ENCODE data around the gene LCN15.
"Not testable (repeated sequence)": the region's sequence is repeated elsewhere in the genome, so short reads cannot be mapped to it uniquely, and the experiment has no call there.

Gene LCN15

DNA sequence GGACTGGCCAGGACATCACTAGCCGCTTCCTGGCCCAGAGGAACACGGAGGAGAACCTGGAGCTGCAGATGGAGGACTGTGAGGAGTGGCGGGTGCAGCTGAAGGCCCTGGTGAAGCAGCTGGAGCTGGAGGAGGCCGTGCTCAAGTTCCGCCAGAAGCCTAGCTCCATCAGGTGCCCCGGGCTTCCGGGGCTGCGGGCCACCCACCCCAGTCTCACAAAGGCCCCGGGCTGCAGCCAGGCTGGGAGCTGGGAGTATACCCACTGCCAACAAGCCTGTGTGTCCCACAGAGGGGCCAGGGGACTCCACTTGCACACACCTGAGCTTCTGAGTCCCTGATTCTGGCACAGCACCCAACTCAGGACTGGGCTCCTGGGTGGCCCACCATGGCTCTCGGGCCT is 41.7 kb upstream of the LCN15 start:
- Histone ChIP-seq H3K4me3 (ENCODE audit: low read depth, low read length) (no peak overlapping the region), H3K27me3 (no peaks in the 10 kb centered on the region), H3K4me1 (no peaks in the 10 kb centered on the region; the same call in none of the 2 replicates), H3K9me3 (no peaks in the 10 kb centered on the region), H3K36me3 (peaks cover 24% of the 10 kb centered on the region)
- DNase-seq, result no peak
- TF ChIP-seq, protein P1, sequence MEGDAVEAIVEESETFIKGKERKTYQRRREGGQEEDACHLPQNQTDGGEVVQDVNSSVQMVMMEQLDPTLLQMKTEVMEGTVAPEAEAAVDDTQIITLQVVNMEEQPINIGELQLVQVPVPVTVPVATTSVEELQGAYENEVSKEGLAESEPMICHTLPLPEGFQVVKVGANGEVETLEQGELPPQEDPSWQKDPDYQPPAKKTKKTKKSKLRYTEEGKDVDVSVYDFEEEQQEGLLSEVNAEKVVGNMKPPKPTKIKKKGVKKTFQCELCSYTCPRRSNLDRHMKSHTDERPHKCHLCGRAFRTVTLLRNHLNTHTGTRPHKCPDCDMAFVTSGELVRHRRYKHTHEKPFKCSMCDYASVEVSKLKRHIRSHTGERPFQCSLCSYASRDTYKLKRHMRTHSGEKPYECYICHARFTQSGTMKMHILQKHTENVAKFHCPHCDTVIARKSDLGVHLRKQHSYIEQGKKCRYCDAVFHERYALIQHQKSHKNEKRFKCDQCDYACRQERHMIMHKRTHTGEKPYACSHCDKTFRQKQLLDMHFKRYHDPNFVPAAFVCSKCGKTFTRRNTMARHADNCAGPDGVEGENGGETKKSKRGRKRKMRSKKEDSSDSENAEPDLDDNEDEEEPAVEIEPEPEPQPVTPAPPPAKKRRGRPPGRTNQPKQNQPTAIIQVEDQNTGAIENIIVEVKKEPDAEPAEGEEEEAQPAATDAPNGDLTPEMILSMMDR (IDR thresholded peaks at IDR 0.05; ENCODE audit: low read depth, low read length), result no peak

DNA sequence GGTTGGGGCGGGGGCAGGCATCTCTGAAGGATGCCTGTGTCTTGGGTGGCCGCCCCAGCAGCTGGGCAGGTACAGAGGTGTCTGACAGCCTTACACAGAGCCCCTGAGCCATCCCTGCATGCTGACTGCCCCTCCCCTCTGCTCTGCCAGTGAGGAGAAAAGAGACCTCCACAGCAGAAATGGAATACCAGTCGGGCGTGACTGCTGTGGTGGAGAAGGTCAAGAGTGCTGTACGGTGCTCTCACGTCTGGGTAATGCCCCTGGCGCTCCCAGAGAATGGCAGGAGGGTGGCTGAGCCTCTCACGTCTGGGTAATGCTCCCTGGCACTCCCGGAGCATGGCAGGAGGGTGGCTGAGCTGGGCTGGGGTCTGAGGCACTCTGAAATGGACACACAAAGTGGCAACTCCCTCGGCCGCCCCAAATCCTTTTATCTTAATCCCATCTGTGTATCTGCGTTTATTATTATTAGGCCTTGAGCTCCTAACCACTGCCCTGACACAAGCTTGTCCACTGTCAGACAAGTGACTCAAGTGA is 41.0 kb upstream of the LCN15 start:
- Histone ChIP-seq H3K27me3 (no peaks in the 10 kb centered on the region), H3K4me3 (ENCODE audit: low read depth, low read length) (no peak overlapping the region), H3K9me3 (no peaks in the 10 kb centered on the region), H3K4me1 (peaks cover 4% of the 10 kb centered on the region; the same call in 1 of the 2 replicates), H3K36me3 (peaks cover 16% of the 10 kb centered on the region)
- DNase-seq, result no peak
- TF ChIP-seq, protein P1 (IDR thresholded peaks at IDR 0.05; ENCODE audit: low read depth, low read length), result no peak

DNA sequence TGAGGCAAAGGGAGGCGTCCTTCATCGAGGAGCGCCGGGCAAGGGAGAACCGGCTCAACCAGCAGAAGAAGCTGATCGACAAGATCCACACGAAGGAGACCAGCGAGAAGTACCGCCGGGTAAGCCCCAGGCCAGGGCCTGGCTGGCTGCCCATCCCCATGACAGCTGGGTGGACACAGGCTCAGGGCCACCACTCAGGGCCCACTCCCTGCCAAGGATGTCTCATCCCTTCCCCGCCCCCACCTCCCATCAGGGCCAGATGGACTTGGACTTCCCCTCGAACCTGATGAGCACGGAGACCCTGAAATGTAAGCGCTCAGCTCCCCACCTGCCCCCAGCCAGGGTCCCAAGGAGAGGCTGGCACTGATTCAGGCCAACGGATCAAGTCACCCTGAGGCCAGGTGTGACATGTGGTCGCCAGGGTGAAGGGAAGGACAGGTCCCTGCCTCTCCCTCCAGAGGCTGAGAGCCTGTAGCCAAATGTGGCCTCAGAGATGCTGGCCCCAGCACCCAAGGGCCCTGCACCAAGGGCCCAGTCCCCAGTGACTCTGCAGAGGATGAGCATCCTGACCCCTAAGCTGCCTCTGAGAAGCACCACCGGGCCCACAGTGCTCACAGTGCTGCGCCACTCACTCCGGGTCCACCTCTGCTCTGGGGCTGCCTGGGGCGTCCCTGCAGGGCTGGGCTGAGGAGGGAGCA is 40.3 kb upstream of the LCN15 start:
- Histone ChIP-seq H3K27me3 (no peaks in the 10 kb centered on the region), H3K36me3 (peaks cover 10% of the 10 kb centered on the region), H3K9me3 (no peaks in the 10 kb centered on the region), H3K4me3 (ENCODE audit: low read depth, low read length) (no peak overlapping the region), H3K4me1 (peaks cover 6% of the 10 kb centered on the region)
- no peak for DNase-seq
- TF ChIP-seq, protein P1 (IDR thresholded peaks at IDR 0.05; ENCODE audit: low read depth, low read length), result no peak

DNA sequence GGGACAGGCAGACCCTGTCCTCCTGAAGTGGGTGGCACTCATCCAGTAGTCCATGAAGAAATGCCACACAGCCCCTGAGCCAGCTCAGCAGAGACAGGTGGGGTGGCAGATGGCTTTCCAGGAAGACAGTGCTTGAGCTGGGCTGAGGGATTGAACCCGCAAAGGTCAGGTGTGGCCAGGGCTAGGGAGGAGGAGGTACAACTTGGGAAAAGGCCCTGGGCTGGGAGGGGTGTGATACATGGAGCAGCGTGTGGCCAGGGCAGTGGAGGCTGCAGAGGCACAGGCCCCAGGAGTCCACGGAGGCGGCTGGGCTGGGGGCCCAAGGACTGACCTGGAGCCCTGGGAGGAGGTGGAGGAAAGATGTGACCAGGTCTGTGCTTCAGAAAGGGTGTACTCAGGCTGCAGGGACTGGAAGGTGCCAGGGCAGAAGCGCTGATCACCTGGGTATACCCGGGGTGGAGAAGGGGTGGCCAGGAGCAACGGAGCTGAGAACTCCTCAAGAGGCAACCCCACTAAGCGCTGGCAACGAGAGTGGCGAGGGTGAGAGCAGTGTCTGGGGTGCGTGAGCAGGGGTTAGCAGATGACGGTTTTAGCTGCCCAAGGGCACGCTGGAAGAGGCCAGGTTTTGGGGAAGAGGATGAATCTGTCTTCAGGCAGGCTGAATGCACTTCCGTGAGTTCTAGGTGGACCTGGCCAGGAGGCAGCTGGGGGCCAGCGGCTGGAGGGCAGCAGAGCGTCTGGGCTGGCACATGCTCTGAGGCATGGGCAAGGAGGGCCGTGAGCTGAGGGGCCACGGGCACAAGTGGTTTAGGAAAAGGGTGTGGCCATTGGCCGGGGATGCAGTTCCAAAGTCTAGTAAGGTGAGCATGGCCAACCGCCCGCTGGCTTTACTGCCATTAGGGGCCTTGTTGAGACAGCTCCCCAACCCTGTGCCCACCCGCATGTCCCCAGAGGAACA is 39.5 kb upstream of the LCN15 start:
- Histone ChIP-seq H3K4me1 (peaks cover 12% of the 10 kb centered on the region), H3K36me3 (peaks cover 3% of the 10 kb centered on the region)
- no peak for DNase-seq

DNA sequence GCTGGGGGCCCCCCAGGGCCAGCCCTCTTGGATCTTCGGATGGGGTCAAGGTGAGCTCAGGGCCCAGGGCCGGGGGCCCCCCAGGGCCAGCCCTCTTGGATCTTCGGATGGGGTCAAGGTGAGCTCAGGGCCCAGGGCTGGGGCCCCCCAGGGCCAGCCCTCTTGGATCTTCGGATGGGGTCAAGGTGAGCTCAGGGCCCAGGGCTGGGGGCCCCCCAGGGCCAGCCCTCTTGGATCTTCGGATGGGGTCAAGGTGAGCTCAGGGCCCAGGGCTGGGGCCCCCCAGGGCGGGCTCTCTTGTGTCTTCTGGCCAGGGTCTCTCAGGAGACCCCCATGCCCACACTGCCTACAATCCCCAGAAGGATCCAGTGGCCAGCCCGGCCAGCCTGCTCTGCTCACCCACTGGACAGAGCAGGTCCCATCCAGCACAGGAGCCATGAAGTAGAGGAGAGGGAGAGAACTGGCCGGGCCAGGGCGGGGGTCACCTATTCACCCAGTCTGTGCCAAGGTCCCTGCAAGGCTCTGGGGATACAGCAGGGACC is 38.8 kb upstream of the LCN15 start:
- not testable (repeated sequence) for H3K27me3 ChIP-seq; H3K36me3 ChIP-seq; DNase-seq; H3K4me3 ChIP-seq (ENCODE audit: low read depth, low read length); H3K9me3 ChIP-seq
- H3K4me1 ChIP-seq, result peaks cover 12% of the 10 kb centered on the region

More for the DNA sequence above, 39.5 kb upstream of the LCN15 start:
- H3K27me3 ChIP-seq, result no peaks in the 10 kb centered on the region
- no peak overlapping the region for H3K4me3 ChIP-seq (ENCODE audit: low read depth, low read length)
- no peaks in the 10 kb centered on the region for H3K9me3 ChIP-seq
- TF ChIP-seq, protein P1 (IDR thresholded peaks at IDR 0.05; ENCODE audit: low read depth, low read length), result no peak

DNA sequence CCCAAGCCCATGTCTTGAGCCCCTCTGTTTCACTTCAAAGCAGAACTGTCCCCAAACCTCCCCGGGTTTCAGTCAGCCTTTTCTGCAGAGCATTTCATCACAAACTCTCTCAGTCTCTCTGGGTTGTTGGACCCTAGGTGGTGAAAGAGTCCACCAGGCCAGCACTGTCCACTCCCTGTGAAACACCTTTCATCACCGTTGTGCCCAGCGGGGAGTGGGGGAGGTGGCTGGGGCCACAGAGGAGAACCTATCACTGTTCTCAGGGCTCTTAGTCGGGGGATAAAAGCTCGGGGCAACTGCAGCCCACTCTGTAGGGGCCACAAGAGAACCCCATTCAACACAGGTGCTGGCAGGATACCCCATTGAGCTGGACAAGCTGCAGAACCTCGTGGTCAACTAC is 38.0 kb upstream of the LCN15 start:
- TF ChIP-seq, protein P1 (IDR thresholded peaks at IDR 0.05; ENCODE audit: low read depth, low read length), result no peak
- H3K9me3 ChIP-seq, result no peaks in the 10 kb centered on the region
- no peaks in the 10 kb centered on the region for H3K27me3 ChIP-seq
- H3K4me3 ChIP-seq (ENCODE audit: low read depth, low read length), result no peak overlapping the region
- H3K36me3 ChIP-seq, result no peaks in the 10 kb centered on the region
- H3K4me1 ChIP-seq, result peaks cover 17% of the 10 kb centered on the region
- DNase-seq, result no peak

All from BE2C (cell line).